ENCODE data around the gene SEMA3D.

DNA sequence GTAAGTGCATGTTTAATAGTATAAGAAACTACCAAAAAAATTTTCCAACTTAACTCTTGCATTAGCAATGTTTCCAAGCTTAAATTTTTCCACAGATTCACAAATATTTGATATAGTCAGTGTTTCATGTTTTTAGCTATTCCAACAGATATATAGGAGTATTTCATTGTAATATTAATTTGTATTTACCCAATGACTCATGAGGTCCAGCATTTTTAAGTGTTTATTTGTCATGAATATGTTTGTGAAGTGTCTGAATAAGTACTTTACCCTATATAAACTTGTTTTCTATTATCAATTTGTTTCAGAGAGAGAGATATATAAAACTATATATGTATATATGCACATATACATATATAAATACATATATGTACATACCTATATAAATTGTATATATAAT lies 71.0 kb downstream of the SEMA3D start:
- TF ChIP-seq, protein P1, sequence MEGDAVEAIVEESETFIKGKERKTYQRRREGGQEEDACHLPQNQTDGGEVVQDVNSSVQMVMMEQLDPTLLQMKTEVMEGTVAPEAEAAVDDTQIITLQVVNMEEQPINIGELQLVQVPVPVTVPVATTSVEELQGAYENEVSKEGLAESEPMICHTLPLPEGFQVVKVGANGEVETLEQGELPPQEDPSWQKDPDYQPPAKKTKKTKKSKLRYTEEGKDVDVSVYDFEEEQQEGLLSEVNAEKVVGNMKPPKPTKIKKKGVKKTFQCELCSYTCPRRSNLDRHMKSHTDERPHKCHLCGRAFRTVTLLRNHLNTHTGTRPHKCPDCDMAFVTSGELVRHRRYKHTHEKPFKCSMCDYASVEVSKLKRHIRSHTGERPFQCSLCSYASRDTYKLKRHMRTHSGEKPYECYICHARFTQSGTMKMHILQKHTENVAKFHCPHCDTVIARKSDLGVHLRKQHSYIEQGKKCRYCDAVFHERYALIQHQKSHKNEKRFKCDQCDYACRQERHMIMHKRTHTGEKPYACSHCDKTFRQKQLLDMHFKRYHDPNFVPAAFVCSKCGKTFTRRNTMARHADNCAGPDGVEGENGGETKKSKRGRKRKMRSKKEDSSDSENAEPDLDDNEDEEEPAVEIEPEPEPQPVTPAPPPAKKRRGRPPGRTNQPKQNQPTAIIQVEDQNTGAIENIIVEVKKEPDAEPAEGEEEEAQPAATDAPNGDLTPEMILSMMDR (IDR thresholded peaks at IDR 0.05) = no peak
- no peak for TF ChIP-seq POLR2A (IDR thresholded peaks at IDR 0.05)

Measured in breast epithelium (tissue), 3 donors.